ENCODE results near the gene HPD. TPM values are rescaled to one million over a fixed set of nuclear protein-coding genes. Genes with fewer than 3 reads are reported as not detected.

The HPD gene
- total RNA-seq = 11.4 and 17.8 TPM in 2 replicates

DNA sequence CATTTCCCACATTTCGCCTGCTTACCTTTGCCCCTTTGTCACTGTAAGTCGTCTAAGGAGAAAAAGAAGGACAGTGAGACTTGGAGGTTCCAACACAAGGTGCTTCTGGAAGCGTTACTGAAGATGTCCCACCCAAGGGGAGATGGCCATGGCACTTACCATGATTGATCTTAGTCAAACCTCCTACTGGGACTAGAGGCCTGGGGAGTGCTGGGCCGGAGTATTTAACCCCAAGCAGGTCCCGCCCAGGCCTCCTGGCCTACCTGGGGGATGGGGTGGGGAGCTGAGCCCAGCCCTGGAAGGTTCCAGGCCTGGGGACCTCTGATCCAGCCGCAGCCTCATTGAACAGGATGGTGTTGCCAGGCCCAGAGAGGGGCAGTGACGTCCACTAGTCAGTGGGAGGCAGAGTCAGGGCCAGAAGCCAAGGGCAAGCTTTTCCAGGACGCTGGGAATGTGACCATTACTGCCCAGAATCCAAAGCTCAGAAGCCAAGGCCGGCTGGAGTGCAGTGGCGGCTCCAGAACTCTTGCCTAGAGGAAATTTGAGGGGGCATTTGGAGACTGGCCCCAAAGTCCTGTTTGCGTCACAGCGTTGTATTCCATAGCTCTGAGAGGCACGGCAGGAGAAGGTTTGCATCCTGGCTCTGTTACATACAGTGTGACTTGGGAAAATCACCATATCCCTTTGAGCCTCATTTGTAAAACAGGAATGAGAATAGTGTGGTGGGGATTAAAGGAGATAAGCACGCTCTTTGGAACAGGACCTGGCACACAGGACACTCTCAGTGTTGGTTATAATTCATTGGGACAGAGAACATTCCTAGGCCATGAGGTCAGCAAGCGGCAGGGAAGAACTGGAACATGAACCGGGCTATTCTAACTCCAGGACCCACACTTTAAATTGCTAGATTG is at the start of gene HPD:
TSS of gene HPD (minus strand) at position 198 of the 911 bp plus-strand sequence. CDS start at position 162, 36 bp downstream.

DNA sequence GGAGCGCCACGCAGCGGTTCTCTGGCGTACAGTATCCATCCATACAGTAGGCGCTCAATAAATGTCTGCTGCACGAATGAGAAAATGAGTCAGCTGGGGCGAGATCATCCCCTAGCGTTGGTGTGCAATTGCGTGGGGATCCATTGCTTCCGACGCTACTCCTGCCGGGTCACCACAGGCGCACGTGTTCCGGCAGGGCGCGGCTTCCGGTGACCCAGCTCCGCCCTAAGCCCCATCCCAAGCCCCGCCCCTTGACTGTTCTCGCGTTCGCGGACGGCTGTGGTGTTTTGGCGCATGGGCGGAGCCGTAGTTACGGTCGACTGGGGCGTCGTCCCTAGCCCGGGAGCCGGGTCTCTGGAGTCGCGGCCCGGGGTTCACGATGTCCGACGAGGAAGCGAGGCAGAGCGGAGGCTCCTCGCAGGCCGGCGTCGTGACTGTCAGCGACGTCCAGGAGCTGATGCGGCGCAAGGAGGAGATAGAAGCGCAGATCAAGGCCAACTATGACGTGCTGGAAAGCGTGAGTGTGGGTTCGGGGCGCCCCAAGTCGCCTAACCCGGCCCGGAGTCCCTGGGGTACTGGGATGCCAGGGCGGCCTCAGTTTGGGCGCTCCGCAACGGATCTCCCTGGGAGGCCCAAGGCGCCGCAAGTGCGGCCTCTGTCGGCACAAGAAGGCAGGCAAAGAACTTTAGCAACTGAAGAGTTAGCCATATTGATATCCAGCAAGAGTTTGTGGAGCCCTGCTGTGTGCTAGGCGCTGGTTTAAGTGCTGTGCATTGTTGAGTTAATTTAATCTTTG is 30.0 kb upstream of the HPD start, which contains the start of gene PSMD9:
TSS of gene PSMD9 (plus strand) at position 313 of the 796 bp plus-strand sequence. CDS start at position 380, 67 bp downstream.

DNA sequence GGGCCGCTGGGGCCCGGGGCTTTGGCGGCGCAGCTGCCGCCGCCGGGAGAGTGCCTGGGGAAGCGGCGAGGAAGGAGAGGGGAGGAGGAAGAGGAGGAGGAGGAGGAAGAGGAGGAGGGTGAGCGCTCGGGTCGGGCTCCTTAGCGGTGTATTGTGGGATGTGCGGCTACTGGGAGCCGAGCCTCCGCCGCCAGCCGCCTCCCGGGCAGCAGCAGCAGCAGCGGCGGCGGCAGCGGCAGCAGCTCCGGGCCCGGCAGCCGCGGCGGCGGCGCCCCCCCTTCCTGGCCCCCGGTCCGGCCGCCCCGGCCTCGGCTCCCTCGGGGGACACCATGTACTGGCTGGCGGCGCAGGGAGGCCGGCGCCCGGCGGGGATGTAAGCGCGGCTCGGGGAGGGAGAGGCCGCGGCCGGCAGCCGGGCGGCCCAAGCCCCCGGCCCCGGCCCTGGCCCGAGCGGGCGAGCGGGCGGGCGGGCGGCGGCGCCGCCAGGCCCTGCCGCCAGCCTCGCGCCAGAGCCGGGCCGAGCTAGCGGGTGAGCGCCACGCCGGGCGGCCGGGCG is 54.7 kb downstream of the HPD start, which contains the start of gene SETD1B:
TSS of gene SETD1B (plus strand) at position 149 of the 556 bp plus-strand sequence. CDS start 729 bp downstream, outside the sequence.

DNA sequence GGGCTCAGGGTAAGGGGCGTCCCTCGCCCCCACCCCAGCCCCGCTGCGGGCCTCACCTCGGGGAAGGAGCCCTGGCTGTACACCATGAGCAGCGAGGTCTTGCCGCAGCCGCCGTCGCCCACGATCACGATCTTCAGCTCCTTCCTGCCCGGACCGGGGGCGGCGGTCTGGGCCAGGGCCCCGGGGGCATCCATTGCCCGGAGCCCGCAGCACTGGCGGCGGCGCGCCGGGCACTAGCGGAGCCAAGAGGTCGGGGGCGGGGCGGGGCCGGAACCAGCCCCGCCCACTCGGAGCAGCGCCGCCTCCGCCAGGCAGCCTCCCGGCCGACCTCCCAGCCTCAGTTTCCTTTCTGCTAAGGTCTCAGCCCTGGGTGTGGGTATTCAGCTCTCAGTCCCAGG is 65.2 kb downstream of the HPD start, which contains the start of gene RHOF:
TSS of gene RHOF (minus strand) at position 249 of the 398 bp plus-strand sequence. CDS start at position 194, 55 bp downstream.

Other genes starting within 250 kb of the HPD start
- 5.0 and 9.2 TPM in 2 replicates for gene ORAI1, start 232.3 kb downstream of the HPD start, total RNA-seq
- gene MORN3, start 189.2 kb downstream of the HPD start, total RNA-seq = 0.90 TPM in 1 of 2 replicates, not detected in the other
- gene TMEM120B, start 146.1 kb downstream of the HPD start, total RNA-seq = 7.8 and 13.2 TPM in 2 replicates
- 0.97 and 3.1 TPM in 2 replicates for gene RHOF, start 65.2 kb downstream of the HPD start, total RNA-seq
- gene SETD1B, start 54.9 kb downstream of the HPD start, total RNA-seq = 3.1 and 4.7 TPM in 2 replicates
- gene PSMD9, start 29.9 kb upstream of the HPD start, total RNA-seq = 90.4 and 107 TPM in 2 replicates
- 1.6 and 2.6 TPM in 2 replicates for gene CFAP251, start 59.7 kb upstream of the HPD start, total RNA-seq
- gene BCL7A, start 163.0 kb upstream of the HPD start, total RNA-seq = 1.3 and 2.4 TPM in 2 replicates
- gene MLXIP, start 219.9 kb upstream of the HPD start, total RNA-seq = 16.2 and 24.1 TPM in 2 replicates